K562 (cell line): ENCODE measurements around the gene POLR2C.

Source experiments
- CHD2 ChIP-seq: IDR thresholded peaks from 2 replicates; pipeline ENCODE4 v1.6.1; 2011; ENCODE audit warnings: low read depth, low read length
- POLR2A ChIP-seq: fragments of 450-650 bp; conservative IDR thresholded peaks from 2 replicates; pipeline ENCODE4 v1.6.1; 2016
- POLR2AphosphoS5 ChIP-seq: IDR thresholded peaks from 2 replicates; pipeline ENCODE4 v1.6.1; 2011; ENCODE audit warnings: mild to moderate bottlenecking, low read depth, low read length, moderate library complexity; ENCODE audit not compliant: control insufficient read depth, insufficient read depth
- RAD21 ChIP-seq, 2 experiments: fragments of 250-450 bp in 1 of 2; fragments of 450-650 bp in 1 of 2; sonication (Bioruptor Pico) in 1 of 2; formaldehyde crosslinking in 1 of 2; IDR thresholded peaks in 1 of 2; conservative IDR thresholded peaks in 1 of 2; 2 replicates each; pipeline versions ENCODE4 v1.4.0 to v1.8.0; 2020 to 2022; ENCODE audit warnings: mild to moderate bottlenecking in 2 of 2, moderate library complexity in 1 of 2

GRCh38 chr16:57500578-57501111, 38.2 kb downstream of the POLR2C start:
- no peak for TF ChIP-seq POLR2A
- no peak for TF ChIP-seq CHD2
- no peak for TF ChIP-seq POLR2AphosphoS5
- no peak for TF ChIP-seq RAD21 (CRISPR knock-in tag; conservative IDR thresholded peaks at IDR 0.05 in 1 of 2, IDR thresholded peaks at IDR 0.05 in 1 of 2)
